HG03565 (cell line): ENCODE data around the gene CHST12.

Source experiments
- ATAC-seq: cut with Tn5 transposase; IDR thresholded peaks from one replicate; pipeline ENCODE4 v1.9.1; 2021; ENCODE audit warnings: mild to moderate bottlenecking, moderate library complexity; ENCODE audit not compliant: unreplicated experiment

CHST12 gene

DNA sequence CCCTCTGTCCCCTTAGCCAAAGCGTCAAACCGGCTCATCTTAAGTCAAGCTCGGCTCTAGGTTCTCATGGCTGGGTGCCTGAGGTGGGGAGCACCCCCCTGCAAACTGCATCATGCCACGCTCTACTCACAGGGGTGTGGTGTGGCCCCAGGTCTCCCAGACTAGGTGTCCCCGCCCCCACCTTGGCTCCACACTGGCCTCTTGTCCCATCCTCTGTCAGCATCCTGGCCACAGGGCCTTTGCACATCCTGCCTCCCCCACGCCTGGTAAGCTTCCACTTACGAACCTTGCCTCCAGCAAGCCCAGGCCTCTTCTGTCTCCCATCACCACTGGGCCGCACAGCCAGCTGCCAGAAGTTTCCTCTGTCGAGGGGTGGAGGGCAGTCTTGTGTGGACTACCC lies 93.0 kb downstream of the CHST12 start:
- ATAC-seq = no peak

DNA sequence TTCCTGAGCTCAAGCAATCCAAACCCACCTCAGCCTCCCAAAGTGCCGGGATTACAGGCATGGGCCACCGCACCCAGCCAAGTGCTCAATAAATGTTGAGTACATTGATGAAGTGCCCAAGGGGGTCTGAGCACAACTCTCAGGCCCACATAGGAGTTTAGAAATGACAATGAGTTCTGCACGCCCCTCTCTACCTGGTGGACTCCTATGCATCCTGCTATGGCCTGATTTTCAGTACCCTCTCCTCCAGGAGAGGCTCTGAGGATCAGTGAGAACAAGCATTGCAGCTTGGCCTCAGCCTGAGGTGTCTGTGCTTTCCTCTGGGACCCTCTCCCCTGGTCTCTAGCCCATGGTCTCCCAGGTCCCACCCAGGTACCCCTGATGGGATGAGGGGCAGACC lies 93.7 kb downstream of the CHST12 start:
- no peak for ATAC-seq

DNA sequence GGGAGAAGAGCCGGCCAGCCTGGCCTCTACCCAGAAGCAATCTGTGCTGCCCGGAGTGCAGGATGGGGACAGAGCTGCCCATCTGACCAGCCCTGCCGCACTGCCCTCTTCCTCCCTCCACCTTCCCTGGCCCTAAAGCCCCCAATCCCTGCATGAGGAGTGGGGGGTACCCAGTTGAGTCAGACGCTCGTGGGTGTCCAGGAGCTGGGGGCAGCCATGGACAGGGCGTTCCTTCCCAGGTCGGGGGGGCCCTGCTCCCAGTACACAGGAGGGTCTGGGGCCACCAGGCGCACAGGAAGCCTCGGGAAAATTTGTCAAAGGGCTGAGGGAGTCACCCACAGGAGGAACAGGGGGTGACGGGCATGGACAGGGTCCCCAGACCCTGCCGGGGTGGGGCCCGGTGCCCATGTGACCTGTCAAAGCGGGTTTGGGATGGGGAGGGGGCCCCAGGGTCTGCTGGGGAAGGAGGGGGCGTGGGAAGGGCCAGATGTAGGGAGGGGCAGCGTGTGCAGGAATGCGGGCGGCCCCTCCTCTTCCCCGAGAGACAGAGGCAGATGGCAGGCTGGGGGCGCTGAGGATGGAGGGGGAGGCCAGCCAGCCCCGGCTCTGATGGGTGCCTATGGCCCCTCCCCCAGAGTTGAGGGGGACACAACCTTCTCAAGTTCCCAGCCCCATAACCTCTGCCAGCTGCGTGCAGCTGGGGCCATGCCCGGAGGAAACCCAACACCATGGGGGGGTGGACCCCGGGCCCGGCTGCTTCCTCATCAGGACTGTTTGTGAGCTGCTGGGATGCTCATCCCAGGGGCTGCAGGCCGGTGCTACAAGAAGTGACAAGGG lies 94.3 kb downstream of the CHST12 start:
- no peak for ATAC-seq
